CD4-positive, alpha-beta T cell treated with Interleukin-4 for 4 hours (primary cell): ENCODE results near the gene CFAP73.
"Not testable (repeated sequence)": the region's sequence is repeated elsewhere in the genome, so short reads cannot be mapped to it uniquely, and the experiment has no call there.

Experiments used
- DNase-seq: peaks from one replicate; pipeline ENCODE4 v3.0.0-alpha.2; 2020

CFAP73 gene

DNA sequence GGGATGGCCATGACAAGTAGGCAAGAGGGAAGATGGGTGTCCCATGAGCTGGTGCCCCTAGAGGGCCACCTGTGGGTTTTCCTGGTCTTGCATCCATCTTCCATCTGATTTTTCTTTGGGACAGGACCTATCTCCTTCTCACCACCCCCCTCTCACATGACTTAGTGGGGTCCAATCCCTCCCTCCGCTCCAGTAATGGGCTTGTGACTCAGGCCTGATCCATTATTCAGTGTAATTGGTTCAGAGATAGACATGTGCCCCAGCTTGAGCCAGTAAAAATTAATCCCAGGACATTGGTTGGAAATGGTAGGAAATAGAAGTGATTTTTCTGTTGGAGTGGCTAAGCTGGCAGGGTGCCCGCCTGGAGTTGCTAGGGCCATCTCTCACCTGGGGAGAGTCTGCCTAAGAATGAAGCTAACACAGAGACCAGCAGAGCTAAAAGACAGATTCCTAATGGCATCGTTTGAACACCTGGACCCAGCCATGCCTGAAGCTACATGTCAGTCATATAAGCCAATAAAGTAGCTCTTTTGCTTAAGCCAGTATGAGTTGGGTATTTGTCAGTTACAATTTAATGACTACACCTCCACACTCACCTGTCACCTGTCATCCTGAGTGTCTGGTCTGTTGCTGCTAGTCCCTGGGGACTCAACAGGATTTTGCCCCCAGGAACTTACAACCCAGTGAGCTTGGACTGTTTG, 28.7 kb upstream of the CFAP73 start:
- no peak for DNase-seq

DNA sequence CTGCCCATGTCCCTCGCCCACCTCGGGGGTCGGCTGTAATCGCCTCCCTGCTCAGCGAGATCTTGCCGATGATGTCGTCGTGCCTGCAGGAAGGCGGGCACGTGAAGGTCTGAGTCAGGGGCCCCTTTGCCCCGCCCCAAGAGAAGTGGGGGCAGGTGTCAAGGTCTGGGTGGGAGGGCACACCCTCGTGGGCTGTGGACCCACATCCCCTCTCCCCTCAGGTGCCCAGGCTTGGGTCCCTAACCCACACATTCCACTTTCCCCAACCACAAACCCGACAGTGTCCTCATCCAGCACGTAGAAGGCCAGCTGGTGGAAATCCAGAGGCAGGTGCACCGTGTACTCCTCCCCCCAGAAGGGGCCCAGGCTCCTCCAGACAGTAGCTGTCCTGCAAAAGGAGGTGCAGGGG, 21.7 kb upstream of the CFAP73 start:
- no peak for DNase-seq

DNA sequence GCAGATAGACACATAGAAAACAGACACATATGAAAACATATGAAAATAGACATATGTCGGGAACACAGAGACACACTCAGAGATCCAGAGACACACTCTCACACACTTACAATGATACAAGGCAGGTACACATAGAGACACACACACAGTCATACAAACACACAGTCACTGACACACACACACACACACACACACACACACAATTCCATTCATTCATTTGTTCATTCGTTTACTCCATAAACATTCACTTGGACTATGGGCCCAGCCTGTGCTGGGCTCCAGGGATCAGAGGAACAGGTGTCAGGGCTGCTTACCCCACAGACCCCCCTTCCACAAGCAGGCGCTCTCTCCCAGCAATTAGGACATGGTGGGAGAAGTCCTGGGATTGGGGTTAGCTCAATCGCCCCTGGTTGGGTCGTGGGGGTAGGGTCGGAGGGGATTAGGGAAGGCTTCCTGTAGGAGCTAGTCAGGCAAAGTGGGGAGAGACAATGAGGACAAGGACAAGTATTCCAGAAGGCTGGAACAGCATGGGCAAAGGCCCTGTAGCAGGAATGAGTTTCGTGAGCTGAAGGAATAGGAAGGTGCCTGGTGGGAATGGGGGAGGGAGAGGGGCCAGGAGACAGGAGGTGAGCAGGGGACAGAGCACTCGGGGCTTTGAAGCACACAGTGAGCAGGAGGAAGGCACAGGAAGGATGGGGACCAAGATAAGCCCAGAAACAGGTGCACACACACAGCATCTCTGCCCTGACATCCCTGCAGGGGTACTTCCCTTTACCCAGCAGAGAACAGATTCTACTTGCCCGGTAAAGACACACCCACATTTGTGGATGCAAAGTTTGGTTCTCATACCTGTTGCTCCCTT, 20.5 kb upstream of the CFAP73 start:
- no peak for DNase-seq

DNA sequence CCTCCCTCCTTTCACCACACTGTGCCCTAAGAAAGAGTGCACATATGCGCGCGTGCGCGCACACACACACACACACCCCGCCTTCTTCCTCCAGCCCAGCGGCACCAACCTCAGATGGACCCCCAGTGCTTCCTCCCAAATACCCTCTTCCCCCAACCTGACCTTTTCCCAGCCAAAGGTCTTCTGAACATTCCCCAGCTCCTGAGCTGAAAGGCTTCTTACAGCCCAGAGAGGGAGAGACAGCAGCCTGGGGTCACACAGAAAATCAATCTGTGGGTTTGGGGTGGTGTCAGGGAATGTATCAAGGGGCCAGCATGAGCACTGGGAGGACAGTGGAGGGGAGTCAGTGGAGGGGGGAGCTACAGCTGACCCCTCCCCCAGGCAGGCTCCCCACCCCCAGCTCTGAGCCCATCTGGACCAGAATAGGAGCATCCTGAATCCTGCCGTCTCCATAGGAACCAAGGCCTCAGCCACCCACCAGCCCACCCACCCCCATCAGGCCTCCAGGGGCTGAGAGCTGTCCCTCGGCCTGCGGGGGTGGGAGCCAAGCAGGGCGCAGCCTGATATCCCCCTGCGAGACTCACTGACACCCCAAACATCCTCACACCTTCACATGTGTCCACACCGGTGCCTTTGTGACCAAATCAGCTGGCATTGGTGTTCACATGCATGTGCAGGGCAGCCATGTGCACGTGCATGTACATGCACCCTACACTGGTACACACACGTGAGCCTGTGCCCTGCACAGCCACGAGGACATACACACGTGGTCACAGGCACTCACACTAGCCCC, 19.7 kb upstream of the CFAP73 start:
- no peak for DNase-seq

DNA sequence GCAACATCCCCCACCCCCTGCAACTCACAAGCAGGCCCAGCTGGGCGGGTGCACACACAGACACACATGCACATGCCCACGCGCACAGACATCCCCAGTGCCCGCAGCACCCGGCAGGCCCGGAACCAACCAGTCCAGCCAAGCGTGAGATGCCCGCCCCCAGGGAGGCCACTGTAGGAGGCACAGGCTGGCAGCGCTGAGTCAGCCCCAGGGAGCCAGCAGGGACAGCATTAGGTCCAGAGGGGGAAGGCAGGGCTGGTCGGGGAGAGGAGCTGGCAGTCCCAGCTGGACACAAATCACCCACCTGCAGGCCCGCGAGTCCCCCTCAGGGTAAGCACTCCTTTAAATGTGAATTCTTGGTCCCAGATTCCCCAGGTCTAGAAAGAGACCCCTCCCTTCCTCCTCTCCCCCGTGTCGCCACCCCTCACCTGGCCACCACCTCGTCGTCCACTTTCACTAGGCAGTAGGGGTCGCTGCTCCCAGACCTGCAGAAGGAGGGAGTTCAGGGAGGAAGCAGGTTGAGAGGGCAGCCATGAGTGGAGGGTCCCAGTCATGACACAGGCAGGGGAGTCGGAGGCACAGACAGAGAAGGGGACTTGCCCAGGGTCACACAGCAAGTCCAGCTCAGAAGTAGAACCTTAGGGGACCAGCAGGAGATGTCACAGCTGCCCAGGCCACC, 18.9 kb upstream of the CFAP73 start:
- DNase-seq: no peak

DNA sequence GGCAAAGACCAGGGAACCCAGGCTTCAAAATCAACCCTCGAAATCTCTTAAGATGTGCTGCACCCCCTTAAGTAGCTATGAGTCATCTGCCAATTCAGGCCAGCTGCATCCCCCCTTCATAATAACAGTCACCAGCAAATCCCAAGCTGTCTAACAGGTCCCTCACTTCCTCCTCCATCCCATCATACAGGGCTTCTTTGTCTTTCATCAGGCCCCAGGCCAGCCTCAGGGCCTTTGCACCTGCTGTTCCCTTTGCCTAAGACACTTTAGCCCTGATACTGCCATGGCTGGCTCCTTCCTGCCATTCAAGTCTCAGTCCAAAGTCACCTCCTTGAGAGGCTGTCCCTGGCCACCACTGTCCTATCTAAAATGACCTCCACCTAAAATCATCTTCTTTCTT, 18.0 kb upstream of the CFAP73 start:
- DNase-seq: no peak

DNA sequence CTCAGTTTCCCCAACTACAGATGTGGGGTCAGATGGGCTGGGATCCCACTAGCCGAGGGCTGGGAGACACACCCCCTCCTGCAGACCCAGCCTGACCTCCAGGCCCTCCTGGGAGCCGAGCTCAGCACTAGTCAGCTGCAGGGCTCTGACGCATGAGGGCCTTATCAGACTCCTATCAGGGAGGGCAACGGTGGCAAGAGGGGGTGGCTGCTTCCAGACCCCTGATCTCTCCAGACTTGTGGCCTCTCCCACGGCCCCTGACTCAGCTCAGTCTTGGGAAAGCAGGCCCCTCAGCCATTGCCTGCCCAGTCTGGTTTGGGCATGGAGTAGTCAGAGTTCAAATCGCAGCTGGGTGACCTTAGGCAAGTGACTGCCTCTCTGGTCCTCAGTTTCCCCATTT, 16.5 kb upstream of the CFAP73 start:
- DNase-seq: no peak

DNA sequence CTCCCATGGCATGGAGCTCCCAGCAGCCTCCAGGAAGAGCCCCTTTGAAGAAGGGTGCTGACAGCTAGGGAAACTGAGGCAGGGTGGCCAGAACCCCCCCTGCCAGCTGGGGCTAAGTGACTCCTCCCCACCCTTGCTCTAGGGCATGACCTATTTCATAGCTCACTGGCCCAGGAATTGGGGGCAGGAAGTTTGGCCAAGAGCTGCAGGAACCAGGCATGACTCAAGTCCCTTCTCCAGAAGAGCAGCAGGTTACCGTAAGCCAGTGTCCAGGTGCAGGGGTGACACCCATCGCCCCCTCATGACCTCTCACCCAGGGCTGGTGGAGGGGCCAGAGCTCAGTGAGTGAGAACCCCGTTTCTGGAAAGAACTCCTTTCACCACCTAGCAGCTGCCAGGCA, 15.9 kb upstream of the CFAP73 start:
- no peak for DNase-seq

DNA sequence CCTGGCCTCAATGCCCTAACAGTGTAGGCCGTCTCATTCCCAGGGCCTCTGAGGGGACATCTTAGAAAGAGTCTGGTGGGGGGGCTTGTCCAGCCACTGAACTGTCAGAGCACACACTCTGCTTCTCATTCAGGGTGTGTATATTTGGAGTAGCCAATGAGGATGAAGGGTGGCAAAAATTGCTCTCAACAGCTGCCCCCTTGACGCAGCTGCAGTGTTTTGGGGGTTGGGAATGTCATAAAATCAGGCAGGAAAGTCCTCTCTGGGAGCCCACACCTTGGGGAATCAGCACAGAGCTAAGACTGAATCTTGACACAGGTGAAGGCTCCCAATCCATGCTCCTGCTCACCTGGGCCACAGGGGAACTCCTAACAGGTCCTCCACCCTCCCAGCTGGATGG, 15.5 kb upstream of the CFAP73 start:
- DNase-seq: no peak

DNA sequence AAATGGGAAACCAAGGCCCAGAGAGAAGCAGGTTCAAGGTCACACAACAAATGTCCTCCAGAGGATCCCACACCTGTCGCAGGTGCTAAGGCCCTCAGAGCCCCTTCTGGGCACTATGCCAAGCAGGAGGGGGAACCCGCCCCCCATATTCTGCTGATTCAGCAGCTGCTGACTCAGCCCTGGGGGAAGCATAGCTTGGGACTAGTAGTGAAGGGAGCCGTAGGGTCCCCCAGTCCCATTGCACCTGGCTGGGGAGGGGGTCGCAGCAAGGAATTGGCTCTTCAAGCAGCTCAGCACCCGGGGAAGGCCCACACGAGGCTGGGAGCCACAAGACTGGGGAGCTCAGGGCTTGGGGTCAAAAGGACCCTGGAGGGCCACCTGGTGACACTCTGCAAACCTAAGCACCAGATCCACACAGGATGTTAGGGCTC, 15.0 kb upstream of the CFAP73 start:
- DNase-seq: no peak

DNA sequence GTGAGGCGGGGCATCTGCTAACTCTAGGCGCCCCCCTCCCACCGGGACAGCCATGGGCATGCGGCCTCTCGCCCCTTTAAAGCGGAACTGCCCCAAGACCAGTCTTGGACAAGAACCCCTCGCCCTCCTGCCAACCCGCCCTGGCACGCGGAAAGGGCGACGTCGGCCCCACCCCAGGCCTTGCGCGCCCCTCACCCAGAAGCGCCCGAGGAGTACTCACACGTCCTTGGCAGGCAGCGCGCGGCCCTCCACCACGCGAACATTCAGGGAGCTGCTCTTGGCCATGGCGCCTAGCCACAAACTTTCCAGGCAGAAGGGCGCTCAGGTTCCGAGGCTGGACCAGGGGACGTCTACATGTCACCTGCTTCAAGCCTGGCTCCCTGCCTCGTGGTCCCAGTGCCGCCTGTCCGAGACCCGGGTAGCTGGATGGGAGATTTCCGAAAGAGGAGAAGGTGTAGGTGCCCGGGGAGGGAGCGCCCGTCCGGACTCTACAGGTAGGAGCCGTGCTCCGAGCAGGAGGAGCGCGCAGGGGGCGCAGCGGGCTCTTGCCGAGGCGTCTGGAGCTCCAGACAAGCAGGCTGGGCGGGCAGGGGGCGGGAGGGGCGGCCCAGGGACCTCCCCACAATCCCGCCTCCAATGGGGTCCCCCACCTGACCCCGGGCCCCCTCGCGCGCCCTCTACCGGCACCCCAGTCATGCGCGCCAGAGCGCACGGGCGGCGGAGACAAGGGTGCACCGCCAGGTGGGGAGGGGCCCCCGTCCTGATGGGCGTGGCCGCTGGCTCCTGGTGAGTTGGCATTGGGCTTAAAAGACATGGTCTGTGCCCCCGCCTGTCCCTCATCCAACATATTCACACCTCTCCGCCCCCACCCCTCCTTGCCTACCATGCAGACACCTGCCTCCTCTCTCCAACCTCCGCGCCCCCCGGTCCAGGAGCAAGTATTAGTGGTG, 14.1 kb upstream of the CFAP73 start, which contains the start of gene RASAL1:
RASAL1 (minus strand) TSS at position 584 of the 950 bp plus-strand sequence; CDS start at position 285, 299 bp downstream.
- peak; percentile 57 for DNase-seq

DNA sequence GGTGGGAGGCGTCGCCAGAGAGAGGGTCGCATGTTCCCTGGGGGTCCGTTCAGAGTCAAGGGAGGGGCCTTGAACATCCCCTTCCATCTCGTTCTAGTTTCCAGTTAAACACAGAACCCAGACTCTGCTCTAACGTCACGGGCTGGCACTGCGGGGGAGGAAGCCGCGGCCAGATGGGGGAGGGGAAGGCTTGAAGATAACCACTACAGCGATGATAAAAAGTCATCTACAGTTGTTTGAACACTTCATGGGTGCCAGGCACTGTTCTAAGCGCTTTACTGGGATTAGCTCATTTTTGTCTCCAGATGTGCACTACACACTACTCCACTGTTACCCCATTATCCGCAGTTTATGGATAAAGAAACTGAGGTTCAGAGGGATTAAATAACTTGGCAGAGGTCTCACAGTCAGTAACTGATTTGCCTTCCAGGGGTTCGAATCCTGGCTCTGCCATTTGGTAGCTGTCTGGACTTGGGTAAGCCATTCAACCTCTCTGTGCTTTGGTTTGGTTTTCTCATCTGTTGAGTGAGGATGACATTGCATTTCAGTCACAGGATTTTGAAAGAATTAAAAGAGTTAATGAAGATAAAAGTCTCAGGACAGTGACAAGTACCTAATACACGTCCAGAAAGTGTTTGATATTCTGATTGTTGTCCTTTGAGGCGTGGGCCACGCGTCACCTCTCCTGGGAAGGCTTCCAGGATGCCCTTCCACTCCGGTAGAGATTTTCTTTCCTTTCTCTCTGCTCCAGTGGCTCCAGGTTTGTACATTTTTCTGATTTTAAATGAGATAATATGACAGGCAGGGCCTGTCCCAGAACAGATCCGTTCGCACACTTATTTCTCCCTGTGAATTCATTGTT, 13.2 kb upstream of the CFAP73 start:
- peak; percentile 14 for DNase-seq

DNA sequence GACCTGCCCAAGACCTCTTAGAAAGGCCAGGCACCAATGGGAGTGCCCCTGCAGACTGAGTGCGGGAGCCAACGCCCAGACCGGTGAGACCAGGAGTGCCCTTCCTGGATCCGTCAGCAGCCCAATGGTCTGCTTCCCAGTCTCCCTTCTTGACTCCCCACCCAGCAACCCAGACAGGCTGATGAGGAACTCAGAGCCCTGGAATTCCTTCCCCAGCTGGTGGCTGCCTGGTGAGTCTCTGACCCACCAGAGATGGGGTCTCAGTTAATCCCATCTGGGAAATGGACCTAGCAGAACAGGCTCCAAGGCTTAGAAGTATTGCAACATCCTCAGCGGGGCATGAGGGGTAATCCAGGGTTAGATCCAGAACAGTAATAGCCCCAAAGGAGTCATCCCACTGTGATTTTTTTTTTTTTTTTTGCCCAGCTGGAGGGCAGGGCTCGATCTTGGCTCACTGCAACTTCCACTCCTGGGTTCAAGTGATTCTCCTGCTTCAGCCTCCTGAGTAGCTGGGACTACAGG, 12.5 kb upstream of the CFAP73 start:
- no peak for DNase-seq

DNA sequence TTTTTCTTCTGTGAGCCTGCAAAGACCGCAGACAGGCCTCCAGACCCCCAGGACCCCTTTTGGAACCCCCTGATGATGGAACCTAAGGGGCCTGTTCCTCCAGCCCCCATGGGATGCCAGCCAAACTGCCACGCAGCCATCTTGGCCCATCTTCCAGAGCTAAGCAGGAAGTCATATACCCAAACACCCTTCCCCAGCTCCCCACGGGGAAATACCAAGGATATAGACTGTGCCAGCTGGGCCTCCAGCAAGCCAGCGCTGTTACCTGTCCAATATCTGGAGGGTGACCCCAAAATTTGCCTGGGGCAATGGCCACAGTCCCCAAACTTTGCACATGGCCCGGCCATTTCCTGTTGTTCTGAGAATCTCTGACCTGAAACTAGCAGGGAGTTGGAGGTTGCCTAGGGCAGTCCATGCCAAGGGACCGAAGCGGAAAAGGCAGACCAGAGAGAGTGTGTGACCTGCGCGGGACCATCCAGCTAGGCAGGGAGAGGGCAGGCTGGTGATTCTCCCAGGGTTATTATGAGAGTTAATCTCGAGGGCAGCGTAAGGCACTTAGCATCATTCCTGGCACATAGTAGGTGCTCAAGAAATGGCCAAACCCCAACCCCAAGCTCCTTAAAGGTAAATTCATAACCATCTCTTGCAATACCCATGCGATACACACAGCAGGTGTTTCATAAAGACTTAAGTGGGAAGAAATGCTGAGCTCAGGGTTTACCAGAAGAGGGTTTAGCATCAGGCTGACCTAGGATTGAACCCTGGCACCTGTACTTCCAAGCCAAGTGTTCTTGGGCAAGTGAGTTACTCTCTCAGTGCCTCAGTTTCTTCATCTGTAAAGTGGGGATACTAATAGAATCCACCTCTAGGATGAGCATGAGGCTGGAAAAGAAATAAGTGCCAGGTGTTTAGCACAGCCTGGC, 11.4 kb upstream of the CFAP73 start:
- DNase-seq: no peak

DNA sequence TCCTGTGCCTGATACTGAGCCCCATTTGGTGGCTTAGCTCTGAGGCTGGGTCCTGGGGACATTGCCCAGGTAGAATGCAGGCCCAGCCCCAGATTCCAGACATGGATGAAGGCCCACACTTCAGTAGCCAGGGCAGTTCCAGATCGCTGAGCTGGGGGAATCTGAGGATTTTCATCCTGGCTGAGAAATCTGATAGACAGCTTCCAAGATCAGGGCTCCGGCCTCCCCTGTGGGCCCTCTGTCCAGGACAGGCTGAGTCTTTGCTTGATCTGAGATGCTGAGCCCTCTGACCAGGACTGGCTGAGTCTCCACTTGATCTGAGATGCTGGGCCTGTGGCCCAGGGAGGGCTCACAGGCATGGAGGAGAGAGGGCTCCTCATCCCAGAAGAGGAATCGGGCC, 10.7 kb upstream of the CFAP73 start:
- DNase-seq: no peak

DNA sequence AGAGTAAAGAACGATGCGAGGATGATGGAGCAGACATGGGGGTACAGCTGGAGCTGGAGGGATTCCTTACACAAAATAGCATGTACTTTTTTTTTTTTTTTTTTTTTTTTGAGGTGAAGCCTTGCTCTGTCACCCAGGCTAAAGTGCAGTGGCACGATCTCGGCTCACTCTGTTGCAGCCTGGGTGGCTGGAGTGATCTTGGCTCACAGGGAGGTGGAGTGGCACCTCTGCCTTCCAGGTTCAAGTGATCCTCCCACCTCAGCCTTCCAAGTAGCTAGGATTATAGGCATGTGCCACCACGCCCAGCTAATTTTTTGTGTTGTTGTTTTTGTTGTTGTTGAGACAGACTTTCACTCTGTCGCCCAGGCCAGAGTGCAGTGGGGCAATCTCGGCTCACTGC, 8.8 kb upstream of the CFAP73 start:
- no peak for DNase-seq

DNA sequence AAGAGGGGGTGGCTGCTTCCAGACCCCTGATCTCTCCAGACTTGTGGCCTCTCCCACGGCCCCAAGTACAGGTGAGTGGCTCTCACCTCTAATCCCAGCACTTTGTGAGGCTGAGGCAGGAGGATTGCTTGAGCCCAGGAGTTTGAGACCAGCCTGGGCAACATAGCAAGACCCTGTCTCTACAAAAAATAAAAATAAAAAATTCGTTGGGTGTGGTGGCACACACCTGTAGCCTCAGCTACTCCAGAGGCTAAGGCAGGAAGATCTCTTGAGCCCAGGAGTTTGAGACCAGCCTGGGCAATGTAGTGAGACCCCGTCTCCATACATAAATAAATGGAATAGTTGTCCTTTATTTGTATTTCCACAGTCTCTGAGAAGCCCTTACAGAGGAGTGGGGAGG, 7.8 kb upstream of the CFAP73 start:
- not testable (repeated sequence) for DNase-seq

DNA sequence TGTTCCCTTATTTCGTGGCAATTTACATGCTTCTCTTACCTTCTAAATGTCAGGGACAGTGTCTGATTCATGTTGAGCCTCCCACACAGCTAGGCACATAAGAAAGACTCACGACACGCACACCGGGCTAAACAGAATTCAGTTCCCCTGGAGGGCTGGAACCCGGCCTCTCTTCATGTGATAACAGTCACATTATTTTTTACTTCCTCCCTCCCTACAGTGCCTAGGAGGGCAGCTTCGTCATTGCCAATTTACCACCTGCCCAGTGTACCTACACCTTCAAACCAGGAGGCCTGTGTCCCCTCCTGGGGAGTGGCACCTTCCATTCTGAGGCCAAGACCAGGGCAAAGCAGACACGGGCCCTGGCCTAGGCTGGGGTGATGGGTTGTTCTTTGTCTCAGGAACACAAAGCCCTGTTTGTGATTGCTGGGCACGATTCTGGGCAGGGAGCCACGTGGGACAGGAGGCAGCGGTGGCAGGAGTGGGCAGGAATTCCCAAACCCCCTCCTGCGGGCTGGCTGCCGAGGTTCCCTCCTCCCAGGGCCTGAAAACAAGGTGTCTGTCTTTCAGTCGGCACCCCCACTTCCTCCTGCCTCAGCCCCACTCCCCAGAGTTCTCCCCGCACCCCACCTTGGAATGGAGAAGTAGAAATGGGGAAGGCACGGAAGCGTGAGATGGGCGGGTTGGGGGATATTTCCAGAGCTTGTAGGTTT, 7.2 kb upstream of the CFAP73 start:
- DNase-seq: peak; percentile 6
